Thoracic aorta (tissue), 2 donors: ENCODE data around the gene KRT32. TPM values are rescaled to one million over a fixed set of nuclear protein-coding genes. Genes with fewer than 3 reads are reported as not detected.

Experiments
- ATAC-seq: fragments of 150-250 bp; one replicate; pipeline ENCODE4 v1.8.0; 2017; ENCODE audit warnings: low read depth; ENCODE audit not compliant: insufficient number of reproducible peaks, low FRiP score
- DNase-seq: peaks from one replicate; pipeline ENCODE4 v3.0.0-alpha.2; 2020; ENCODE audit warnings: low spot score
- H3K27ac ChIP-seq, 2 donors: fragments of 200-600 bp; sonication (generic); 1 replicate in 1 of 2; 2 replicates in 1 of 2; pipeline ENCODE4 v1.5.1; 2016; ENCODE audit warnings: mild to moderate bottlenecking in 2 of 2, moderate library complexity in 2 of 2
- H3K27me3 ChIP-seq: fragments of 200-600 bp; sonication (generic); replicated peaks from 2 replicates; pipeline ENCODE4 v1.6.0; 2016; ENCODE audit warnings: mild to moderate bottlenecking; ENCODE audit not compliant: insufficient read depth
- H3K36me3 ChIP-seq: fragments of 200-600 bp; sonication (generic); one replicate; pipeline ENCODE4 v1.5.1; 2016
- H3K4me1 ChIP-seq, 2 donors: fragments of 200-600 bp; sonication (generic); 1 replicate in 1 of 2; 2 replicates in 1 of 2; pipeline versions ENCODE4 v1.5.1 to v1.6.0; 2016; ENCODE audit warnings: low read depth in 2 of 2, mild to moderate bottlenecking in 1 of 2; ENCODE audit not compliant: control insufficient read depth in 1 of 2
- H3K4me3 ChIP-seq: fragments of 200-600 bp; sonication (generic); 2 replicates; pipeline ENCODE4 v1.5.1; 2016; ENCODE audit warnings: mild to moderate bottlenecking
- H3K9me3 ChIP-seq: fragments of 200-600 bp; sonication (generic); 2 replicates; pipeline ENCODE4 v1.5.1; 2016
- total RNA-seq, 2 donors: library from RNA; depleted of rRNA; stranded (reverse); fragments of >200 nt; gene quantifications; one replicate each; pipeline versions ENCODE4 v1.1.0 to v1.2.3, GENCODE V29; 2016
- TF ChIP-seq, protein P1 (sequence below): fragments of 200-600 bp; sonication (generic); IDR thresholded peaks from one replicate; pipeline ENCODE4 v1.5.1; 2019; ENCODE audit warnings: antibody characterized with exemption

Gene KRT32
- total RNA-seq, 2 donors from 2014 or later, result not detected

- DNase-seq (no peak), ATAC-seq (no peak)
- H3K4me3 ChIP-seq, result no peak overlapping the region
Observed at GRCh38 chr17:41494524-41494923, 27.3 kb upstream of the KRT32 start.

GRCh38 chr17:41492771-41493170, 25.6 kb upstream of the KRT32 start:
- TF ChIP-seq, protein P1, sequence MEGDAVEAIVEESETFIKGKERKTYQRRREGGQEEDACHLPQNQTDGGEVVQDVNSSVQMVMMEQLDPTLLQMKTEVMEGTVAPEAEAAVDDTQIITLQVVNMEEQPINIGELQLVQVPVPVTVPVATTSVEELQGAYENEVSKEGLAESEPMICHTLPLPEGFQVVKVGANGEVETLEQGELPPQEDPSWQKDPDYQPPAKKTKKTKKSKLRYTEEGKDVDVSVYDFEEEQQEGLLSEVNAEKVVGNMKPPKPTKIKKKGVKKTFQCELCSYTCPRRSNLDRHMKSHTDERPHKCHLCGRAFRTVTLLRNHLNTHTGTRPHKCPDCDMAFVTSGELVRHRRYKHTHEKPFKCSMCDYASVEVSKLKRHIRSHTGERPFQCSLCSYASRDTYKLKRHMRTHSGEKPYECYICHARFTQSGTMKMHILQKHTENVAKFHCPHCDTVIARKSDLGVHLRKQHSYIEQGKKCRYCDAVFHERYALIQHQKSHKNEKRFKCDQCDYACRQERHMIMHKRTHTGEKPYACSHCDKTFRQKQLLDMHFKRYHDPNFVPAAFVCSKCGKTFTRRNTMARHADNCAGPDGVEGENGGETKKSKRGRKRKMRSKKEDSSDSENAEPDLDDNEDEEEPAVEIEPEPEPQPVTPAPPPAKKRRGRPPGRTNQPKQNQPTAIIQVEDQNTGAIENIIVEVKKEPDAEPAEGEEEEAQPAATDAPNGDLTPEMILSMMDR, result no peak
- ATAC-seq, result no peak
- no peaks in the 10 kb centered on the region for H3K9me3 ChIP-seq
- no peaks in the 10 kb centered on the region for H3K27me3 ChIP-seq
- H3K27ac ChIP-seq, result no peak overlapping the region
- peaks cover 5 to 9% of the 10 kb centered on the region in 2 donors for H3K4me1 ChIP-seq
- no peaks in the 10 kb centered on the region for H3K36me3 ChIP-seq
- no peak overlapping the region for H3K4me3 ChIP-seq
- DNase-seq, result no peak

More at GRCh38 chr17:41494524-41494923, 27.3 kb upstream of the KRT32 start:
- Histone ChIP-seq H3K9me3 (no peaks in the 10 kb centered on the region), H3K27me3 (no peaks in the 10 kb centered on the region), H3K4me1 (peaks cover 5 to 9% of the 10 kb centered on the region in 2 donors), H3K36me3 (no peaks in the 10 kb centered on the region), H3K27ac (no peak overlapping the region)
- TF ChIP-seq, protein P1, result no peak

- DNase-seq (no peak), ATAC-seq (no peak)
- Histone ChIP-seq H3K27ac (no peak overlapping the region), H3K4me1 (peaks cover 5 to 9% of the 10 kb centered on the region in 2 donors), H3K27me3 (no peaks in the 10 kb centered on the region), H3K36me3 (no peaks in the 10 kb centered on the region), H3K4me3 (no peak overlapping the region), H3K9me3 (no peaks in the 10 kb centered on the region)
- TF ChIP-seq, protein P1, result no peak
Observed at GRCh38 chr17:41492351-41492750, 25.2 kb upstream of the KRT32 start.

GRCh38 chr17:41491476-41491875, 24.3 kb upstream of the KRT32 start:
- Histone ChIP-seq H3K4me1 (peaks cover 5 to 9% of the 10 kb centered on the region in 2 donors), H3K27ac (no peak overlapping the region), H3K36me3 (no peaks in the 10 kb centered on the region), H3K27me3 (no peaks in the 10 kb centered on the region), H3K9me3 (no peaks in the 10 kb centered on the region), H3K4me3 (no peak overlapping the region)
- ATAC-seq, result no peak
- TF ChIP-seq, protein P1, result no peak
- DNase-seq, result no peak

- Histone ChIP-seq H3K27me3 (no peaks in the 10 kb centered on the region), H3K27ac (no peak overlapping the region), H3K4me3 (no peak overlapping the region), H3K36me3 (no peaks in the 10 kb centered on the region), H3K4me1 (peaks cover 5 to 9% of the 10 kb centered on the region in 2 donors), H3K9me3 (no peaks in the 10 kb centered on the region)
- DNase-seq (no peak), ATAC-seq (no peak)
- TF ChIP-seq, protein P1, result no peak
Observed at GRCh38 chr17:41490000-41490990, 23.1 kb upstream of the KRT32 start.
